Measurements from ENCODE around the gene UBR1. TPM values are rescaled to one million over a fixed set of nuclear protein-coding genes. Genes with fewer than 3 reads are reported as not detected.

Gene UBR1
- total RNA-seq, 1 experiment from 2014 or later, result 18.6 TPM

- no peak for TF ChIP-seq CTCF (IDR thresholded peaks at IDR 0.05; ENCODE audit: unreplicated experiment)
- H3K27ac Mint-ChIP-seq (ENCODE audit: unreplicated experiment), result no peak overlapping the region
- no peaks in the 10 kb centered on the region for H3K4me1 Mint-ChIP-seq (ENCODE audit: low read depth, unreplicated experiment)
- H3K36me3 Mint-ChIP-seq (ENCODE audit: insufficient read depth, unreplicated experiment), result peaks cover 4% of the 10 kb centered on the region
- H3K4me3 Mint-ChIP-seq (ENCODE audit: low read depth, unreplicated experiment), result no peak overlapping the region
- H3K9me3 Mint-ChIP-seq (ENCODE audit: low read depth, unreplicated experiment), result no peaks in the 10 kb centered on the region
- BruUV-seq (replicated peaks), result no TSS peak
- H3K27me3 Mint-ChIP-seq (ENCODE audit: unreplicated experiment), result no peaks in the 10 kb centered on the region
- CTCF ChIA-PET, result no interaction called here
- DNase-seq, result no peak
- intact Hi-C loops (cut with micrococcal nuclease; ENCODE audit: unreplicated experiment), result loop anchor here (5.0 kb wide), 1 partner anchor 118 kb away; no protein-coding TSS in a partner anchor
Measured at GRCh38 chr15:42914728-42915497, 190.9 kb downstream of the UBR1 start.

GRCh38 chr15:42911058-42911592 is 194.7 kb downstream of the UBR1 start:
- Mint-ChIP-seq H3K36me3 (ENCODE audit: insufficient read depth, unreplicated experiment) (no peaks in the 10 kb centered on the region), H3K9me3 (ENCODE audit: low read depth, unreplicated experiment) (no peaks in the 10 kb centered on the region), H3K27me3 (ENCODE audit: unreplicated experiment) (no peaks in the 10 kb centered on the region), H3K4me1 (ENCODE audit: low read depth, unreplicated experiment) (no peaks in the 10 kb centered on the region), H3K27ac (ENCODE audit: unreplicated experiment) (no peak overlapping the region), H3K4me3 (ENCODE audit: low read depth, unreplicated experiment) (no peak overlapping the region)
- DNase-seq, result no peak
- no TSS peak for BruUV-seq (replicated peaks)
- intact Hi-C loops (cut with micrococcal nuclease; ENCODE audit: unreplicated experiment), result no loop called here
- TF ChIP-seq CTCF (IDR thresholded peaks at IDR 0.05; ENCODE audit: unreplicated experiment), result no peak
- CTCF ChIA-PET, result no interaction called here

- Mint-ChIP-seq H3K4me1 (ENCODE audit: low read depth, unreplicated experiment) (no peaks in the 10 kb centered on the region), H3K4me3 (ENCODE audit: low read depth, unreplicated experiment) (no peak overlapping the region)
Measured at GRCh38 chr15:42908538-42908937, 197.3 kb downstream of the UBR1 start.

More at GRCh38 chr15:42908538-42908937, 197.3 kb downstream of the UBR1 start:
- Mint-ChIP-seq H3K27ac (ENCODE audit: unreplicated experiment) (no peak overlapping the region), H3K36me3 (ENCODE audit: insufficient read depth, unreplicated experiment) (no peaks in the 10 kb centered on the region), H3K9me3 (ENCODE audit: low read depth, unreplicated experiment) (no peaks in the 10 kb centered on the region), H3K27me3 (ENCODE audit: unreplicated experiment) (no peaks in the 10 kb centered on the region)
- TF ChIP-seq CTCF (IDR thresholded peaks at IDR 0.05; ENCODE audit: unreplicated experiment), result no peak
- CTCF ChIA-PET, result no interaction called here
- no peak for DNase-seq
- intact Hi-C loops (cut with micrococcal nuclease; ENCODE audit: unreplicated experiment), result no loop called here
- BruUV-seq (replicated peaks), result no TSS peak
